Trophoblast cell (in vitro differentiated cells and primary cell): ENCODE data around the gene ROR2.

Source experiments
- DNase-seq, 2 donors: peaks; one replicate each; pipeline ENCODE4 v3.0.0-alpha.2; 2016
- H2AFZ ChIP-seq: 2 replicates; pipeline ENCODE4 v1.6.1; 2013; ENCODE audit warnings: low read length, moderate library complexity, mild to moderate bottlenecking; ENCODE audit not compliant: insufficient read depth, poor library complexity
- H2AK5ac ChIP-seq: 2 replicates; pipeline ENCODE4 v1.6.1; 2013; ENCODE audit warnings: mild to moderate bottlenecking, low read length
- H2BK120ac ChIP-seq: 2 replicates; pipeline ENCODE4 v1.6.1; 2013; ENCODE audit warnings: low read length, mild to moderate bottlenecking, moderate library complexity; ENCODE audit not compliant: insufficient read depth, poor library complexity
- H2BK12ac ChIP-seq: 2 replicates; pipeline ENCODE4 v1.6.1; 2013; ENCODE audit warnings: mild to moderate bottlenecking, low read length, moderate library complexity
- H2BK5ac ChIP-seq: 2 replicates; pipeline ENCODE4 v1.6.1; 2013; ENCODE audit warnings: low read length, low read depth, moderate library complexity, mild to moderate bottlenecking; ENCODE audit not compliant: poor library complexity
- H3K14ac ChIP-seq: 2 replicates; pipeline ENCODE4 v1.6.1; 2013; ENCODE audit warnings: mild to moderate bottlenecking, low read length
- H3K18ac ChIP-seq: 2 replicates; pipeline ENCODE4 v1.6.1; 2013; ENCODE audit warnings: mild to moderate bottlenecking, low read length
- H3K23ac ChIP-seq: 2 replicates; pipeline ENCODE4 v1.6.1; 2013; ENCODE audit warnings: low read length
- H3K27ac ChIP-seq: 2 replicates; pipeline ENCODE4 v1.5.1; 2013; ENCODE audit warnings: low read depth, mild to moderate bottlenecking, inconsistent platforms, low read length, moderate library complexity
- H3K27me3 ChIP-seq: 2 replicates; pipeline ENCODE4 v1.6.1; 2013; ENCODE audit warnings: inconsistent platforms, mild to moderate bottlenecking, low read length, moderate library complexity; ENCODE audit not compliant: insufficient read depth
- H3K36me3 ChIP-seq, 2 experiments: 1 replicate in 1 of 2; 2 replicates in 1 of 2; pipeline ENCODE4 v1.6.1; 2013; ENCODE audit warnings: low read length in 2 of 2, mild to moderate bottlenecking in 2 of 2, moderate library complexity in 1 of 2; ENCODE audit not compliant: insufficient read depth in 2 of 2, control insufficient read depth in 1 of 2
- H3K4ac ChIP-seq: 2 replicates; pipeline ENCODE4 v1.6.1; 2013; ENCODE audit warnings: low read depth, mild to moderate bottlenecking, low read length, moderate library complexity
- H3K4me1 ChIP-seq, 2 experiments: 1 replicate in 1 of 2; 2 replicates in 1 of 2; pipeline ENCODE4 v1.6.1; 2013; ENCODE audit warnings: low read length in 2 of 2, mild to moderate bottlenecking in 2 of 2, moderate library complexity in 1 of 2; ENCODE audit not compliant: insufficient read depth in 2 of 2, control insufficient read depth in 1 of 2
- H3K4me2 ChIP-seq: 2 replicates; pipeline ENCODE4 v1.6.1; 2013; ENCODE audit warnings: inconsistent platforms, mild to moderate bottlenecking, low read length, moderate library complexity
- H3K4me3 ChIP-seq: 2 replicates; pipeline ENCODE4 v1.5.1; 2013; ENCODE audit warnings: mild to moderate bottlenecking, low read depth, low read length, inconsistent platforms
- H3K79me1 ChIP-seq: one replicate; pipeline ENCODE4 v1.6.1; 2013; ENCODE audit warnings: low read length
- H3K79me2 ChIP-seq: 2 replicates; pipeline ENCODE4 v1.6.1; 2013; ENCODE audit warnings: low read length, mild to moderate bottlenecking; ENCODE audit not compliant: control insufficient read depth, insufficient read depth, poor library complexity
- H3K9ac ChIP-seq: 2 replicates; pipeline ENCODE4 v1.6.1; 2013; ENCODE audit warnings: mild to moderate bottlenecking, low read length
- H3K9me3 ChIP-seq: 2 replicates; pipeline ENCODE4 v1.6.1; 2013; ENCODE audit warnings: low read depth, mild to moderate bottlenecking, control low read depth, inconsistent platforms, low read length; ENCODE audit not compliant: insufficient read depth
- H4K12ac ChIP-seq: 2 replicates; pipeline ENCODE4 v1.6.1; 2013; ENCODE audit warnings: low read depth, mild to moderate bottlenecking, low read length, moderate library complexity
- H4K8ac ChIP-seq: 2 replicates; pipeline ENCODE4 v1.6.1; 2013; ENCODE audit warnings: low read depth, mild to moderate bottlenecking, low read length, moderate library complexity
- H4K91ac ChIP-seq: one replicate; pipeline ENCODE4 v1.6.1; 2013; ENCODE audit warnings: low read depth, mild to moderate bottlenecking, low read length, moderate library complexity
- WGBS: extraction: QIAGEN DNeasy Blood & Tissue Kit; methylation state at CpG from one replicate; pipeline ENCODE4 v1.1.7; 2013; ENCODE audit warnings: missing lambda C conversion rate; ENCODE audit not compliant: insufficient read length, insufficient coverage; ENCODE audit errors: extremely low coverage; 5-methylcytosine and 5-hydroxymethylcytosine counted together

Gene ROR2

DNA sequence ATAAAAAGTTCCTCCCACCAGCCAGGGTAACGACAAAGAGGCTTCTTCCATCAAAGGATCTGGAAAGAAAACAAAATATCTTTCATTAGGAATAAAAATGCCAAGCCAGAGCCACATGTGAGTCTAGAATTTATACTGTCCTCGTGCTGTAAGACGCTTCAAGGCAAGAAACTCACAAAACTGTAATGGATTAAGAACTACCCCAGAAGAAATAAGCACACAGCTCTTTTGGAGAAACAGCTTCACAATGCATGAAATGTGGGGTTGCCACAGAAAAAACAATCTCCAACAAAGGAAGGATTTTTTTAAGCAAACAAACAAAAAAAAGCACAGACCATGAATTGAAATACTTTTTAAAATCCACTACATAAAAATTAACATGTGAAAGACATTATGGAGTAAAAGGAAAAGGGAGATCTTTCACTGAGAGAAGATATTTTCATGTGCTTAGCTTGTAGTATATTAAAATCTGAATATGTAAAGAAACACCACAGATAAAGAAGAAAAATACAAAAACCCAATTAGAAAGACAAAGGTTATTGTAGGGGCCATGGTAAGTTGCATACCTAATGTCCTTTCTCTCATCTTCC lies 385.9 kb downstream of the ROR2 start:
- no peaks in the 10 kb centered on the region for H3K36me3 ChIP-seq
- H3K27me3 ChIP-seq, result no peaks in the 10 kb centered on the region
- no peak overlapping the region for H3K23ac ChIP-seq
- H3K4me3 ChIP-seq, result no peak overlapping the region
- no peak overlapping the region for H2AK5ac ChIP-seq
- H3K9ac ChIP-seq, result no peak overlapping the region
- H3K4me1 ChIP-seq, result peaks cover 3 to 8% of the 10 kb centered on the region in 2 experiments
- H3K79me2 ChIP-seq, result no peaks in the 10 kb centered on the region
- H3K18ac ChIP-seq, result no peak overlapping the region
- no peak overlapping the region for H3K4me2 ChIP-seq
- peaks cover 4% of the 10 kb centered on the region for H3K79me1 ChIP-seq
- H2BK120ac ChIP-seq, result no peak overlapping the region
- no peak overlapping the region for H4K12ac ChIP-seq
- peaks cover 7% of the 10 kb centered on the region for H3K9me3 ChIP-seq
- no peak overlapping the region for H3K27ac ChIP-seq
- H2BK12ac ChIP-seq, result no peak overlapping the region
- H4K91ac ChIP-seq, result no peak overlapping the region
- DNase-seq, result no peak
- no peak overlapping the region for H2AFZ ChIP-seq
- H3K4ac ChIP-seq, result no peak overlapping the region
- no peak overlapping the region for H3K14ac ChIP-seq
- no peak overlapping the region for H2BK5ac ChIP-seq
- H4K8ac ChIP-seq, result no peak overlapping the region
- no CpG with 5 or more reads among the region's 3 CpGs for WGBS

DNA sequence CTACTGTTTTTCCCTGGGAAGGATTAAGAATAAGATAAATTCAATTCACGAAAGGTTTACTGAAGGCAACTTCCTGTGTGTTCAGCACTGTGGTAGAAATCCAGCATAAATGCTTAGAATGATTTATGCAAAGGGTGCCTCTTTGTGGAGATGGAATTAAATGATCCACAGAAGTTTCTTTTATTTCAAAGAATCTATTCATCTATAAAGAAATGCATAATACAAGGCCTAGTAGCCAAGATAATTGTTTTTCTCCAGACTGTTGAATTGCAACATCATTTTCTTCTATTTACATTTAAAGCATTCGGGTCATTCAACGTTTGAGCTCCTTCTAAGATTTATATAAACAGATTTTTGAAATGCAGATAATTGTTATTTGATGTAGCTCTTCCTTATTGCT lies 387.6 kb downstream of the ROR2 start:
- Histone ChIP-seq H3K4me1 (peaks cover 3% of the 10 kb centered on the region in 2 experiments), H3K79me1 (peaks cover 4% of the 10 kb centered on the region), H4K8ac (no peak overlapping the region), H3K14ac (no peak overlapping the region), H3K9ac (no peak overlapping the region), H3K9me3 (peaks cover 2% of the 10 kb centered on the region), H4K91ac (no peak overlapping the region), H3K23ac (no peak overlapping the region), H3K18ac (no peak overlapping the region), H3K4me3 (no peak overlapping the region), H3K36me3 (no peaks in the 10 kb centered on the region), H4K12ac (no peak overlapping the region), H3K4me2 (no peak overlapping the region), H3K27me3 (no peaks in the 10 kb centered on the region), H2BK12ac (no peak overlapping the region), H2BK120ac (no peak overlapping the region), H2BK5ac (no peak overlapping the region), H3K4ac (no peak overlapping the region), H2AK5ac (no peak overlapping the region), H3K27ac (no peak overlapping the region), H3K79me2 (no peaks in the 10 kb centered on the region), H2AFZ (no peak overlapping the region)
- no peak for DNase-seq
- no CpG with 5 or more reads among the region's 3 CpGs for WGBS

DNA sequence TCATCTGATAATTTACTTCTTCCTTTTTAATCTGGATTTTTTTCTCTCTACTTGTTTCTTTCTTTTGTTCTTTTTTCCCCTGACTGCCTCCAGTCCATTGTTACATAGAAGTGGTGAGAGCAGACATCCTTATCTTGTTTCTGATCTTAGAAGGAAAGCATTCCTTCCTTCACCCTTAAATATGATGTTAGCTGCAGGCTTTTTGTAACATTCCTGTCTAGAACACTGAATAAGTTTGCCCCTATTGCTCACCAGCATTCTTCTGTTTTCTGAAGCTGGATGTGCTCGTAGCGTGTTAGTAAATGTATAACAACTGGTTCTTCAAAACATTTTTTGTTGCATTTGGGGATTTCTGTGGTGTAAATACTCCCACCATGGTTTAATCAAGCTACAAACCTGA lies 389.7 kb downstream of the ROR2 start:
- no peak overlapping the region for H4K12ac ChIP-seq
- H3K79me1 ChIP-seq, result peaks cover 4% of the 10 kb centered on the region
- WGBS, result no CpG with 5 or more reads among the region's 2 CpGs
- no peak overlapping the region for H2AFZ ChIP-seq
- no peaks in the 10 kb centered on the region for H3K79me2 ChIP-seq
- no peaks in the 10 kb centered on the region for H3K36me3 ChIP-seq
- no peak overlapping the region for H3K4me3 ChIP-seq
- H3K18ac ChIP-seq, result no peak overlapping the region
- no peak overlapping the region for H2BK5ac ChIP-seq
- H3K4ac ChIP-seq, result no peak overlapping the region
- H2AK5ac ChIP-seq, result no peak overlapping the region
- H2BK120ac ChIP-seq, result no peak overlapping the region
- peak; percentile 37 to 79 for DNase-seq
- no peak overlapping the region for H2BK12ac ChIP-seq
- no peak overlapping the region for H3K14ac ChIP-seq
- H4K91ac ChIP-seq, result no peak overlapping the region
- H3K9me3 ChIP-seq, result peaks cover 2% of the 10 kb centered on the region
- peak overlapping the region; percentile 36 for H3K4me2 ChIP-seq
- no peaks in the 10 kb centered on the region for H3K27me3 ChIP-seq
- no peak overlapping the region for H3K9ac ChIP-seq
- H3K27ac ChIP-seq, result peak overlapping the region; percentile 81
- no peak overlapping the region for H4K8ac ChIP-seq
- H3K4me1 ChIP-seq, result peaks cover 3% of the 10 kb centered on the region in 2 experiments
- H3K23ac ChIP-seq, result no peak overlapping the region

DNA sequence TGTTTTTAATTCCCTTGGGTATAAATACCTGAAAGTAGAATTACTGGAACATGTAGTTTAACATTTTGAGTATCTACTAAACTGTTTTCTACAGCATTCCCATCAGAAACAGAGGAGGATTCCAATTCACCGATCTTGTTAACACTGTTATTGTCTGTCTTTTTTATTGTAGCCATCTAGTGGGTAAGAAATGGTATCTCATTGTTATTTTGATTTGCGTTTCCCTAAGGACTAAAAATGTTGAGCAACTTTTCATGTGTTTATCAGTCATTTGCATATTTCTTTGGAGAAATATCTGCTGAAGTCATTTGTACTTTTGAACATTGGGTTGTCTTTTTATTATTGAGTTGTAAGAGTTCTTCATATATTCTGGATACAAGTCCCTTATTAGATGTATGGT lies 391.1 kb downstream of the ROR2 start:
- Histone ChIP-seq H3K14ac (no peak overlapping the region), H3K27ac (no peak overlapping the region), H2AK5ac (no peak overlapping the region), H3K27me3 (no peaks in the 10 kb centered on the region), H2BK12ac (no peak overlapping the region), H3K9ac (no peak overlapping the region), H3K4me2 (no peak overlapping the region), H2BK5ac (no peak overlapping the region), H3K79me2 (no peaks in the 10 kb centered on the region), H2BK120ac (no peak overlapping the region), H4K91ac (no peak overlapping the region), H3K9me3 (no peaks in the 10 kb centered on the region), H3K4me1 (peaks cover 3% of the 10 kb centered on the region in 2 experiments), H4K8ac (no peak overlapping the region), H3K18ac (no peak overlapping the region), H2AFZ (no peak overlapping the region), H3K36me3 (no peaks in the 10 kb centered on the region), H3K79me1 (peaks cover 4% of the 10 kb centered on the region), H3K4ac (no peak overlapping the region), H3K23ac (no peak overlapping the region), H3K4me3 (no peak overlapping the region), H4K12ac (no peak overlapping the region)
- DNase-seq, result peak in 1 of 2 donors; percentile 20
- no CpG with 5 or more reads among the region's 2 CpGs for WGBS
